WERI-Rb-1 (cell line): ENCODE results near the gene SLC13A3.

ENCODE experiments used
- DNase-seq: peaks from one replicate; pipeline ENCODE4 v3.0.0-alpha.2; 2020
- H3K27ac ChIP-seq: fragments of 250-450 bp; sonication (Bioruptor Pico); 2 replicates; pipeline ENCODE4 v1.5.1; 2020; ENCODE audit warnings: mild to moderate bottlenecking, moderate library complexity
- H3K27me3 ChIP-seq: fragments of 250-450 bp; sonication (Bioruptor Pico); 2 replicates; pipeline ENCODE4 v1.5.1; 2021; ENCODE audit warnings: mild to moderate bottlenecking, low read depth, moderate library complexity; ENCODE audit not compliant: insufficient read depth, severe bottlenecking
- H3K36me3 ChIP-seq: fragments of 250-450 bp; sonication (Bioruptor Pico); 2 replicates; pipeline ENCODE4 v1.5.1; 2020; ENCODE audit warnings: mild to moderate bottlenecking, moderate library complexity
- H3K4me3 ChIP-seq: 2 replicates; pipeline ENCODE4 v1.5.1; 2011; ENCODE audit warnings: low read depth, mild to moderate bottlenecking, control low read depth, low read length
- H3K9me3 ChIP-seq: fragments of 250-450 bp; sonication (Bioruptor Pico); 2 replicates; pipeline ENCODE4 v1.5.1; 2021; ENCODE audit warnings: mild to moderate bottlenecking, moderate library complexity; ENCODE audit not compliant: severe bottlenecking
- CTCF ChIP-seq: IDR thresholded peaks from 2 replicates; pipeline ENCODE4 v1.5.1; 2011; ENCODE audit warnings: low read depth, mild to moderate bottlenecking, control low read depth, inconsistent platforms, low read length

The SLC13A3 gene

GRCh38 chr20:46543959-46544358 is 107.3 kb downstream of the SLC13A3 start:
- TF ChIP-seq CTCF = no peak
- Histone ChIP-seq H3K9me3 (no peaks in the 10 kb centered on the region), H3K27me3 (no peaks in the 10 kb centered on the region), H3K27ac (no peak overlapping the region), H3K4me3 (no peak overlapping the region), H3K36me3 (no peaks in the 10 kb centered on the region)
- no peak for DNase-seq

GRCh38 chr20:46543033-46543432 is 108.2 kb downstream of the SLC13A3 start:
- no peak for DNase-seq
- TF ChIP-seq CTCF = no peak
- H3K36me3 ChIP-seq = no peaks in the 10 kb centered on the region
- no peak overlapping the region for H3K4me3 ChIP-seq
- no peaks in the 10 kb centered on the region for H3K9me3 ChIP-seq
- H3K27ac ChIP-seq = no peak overlapping the region
- no peaks in the 10 kb centered on the region for H3K27me3 ChIP-seq

DNA sequence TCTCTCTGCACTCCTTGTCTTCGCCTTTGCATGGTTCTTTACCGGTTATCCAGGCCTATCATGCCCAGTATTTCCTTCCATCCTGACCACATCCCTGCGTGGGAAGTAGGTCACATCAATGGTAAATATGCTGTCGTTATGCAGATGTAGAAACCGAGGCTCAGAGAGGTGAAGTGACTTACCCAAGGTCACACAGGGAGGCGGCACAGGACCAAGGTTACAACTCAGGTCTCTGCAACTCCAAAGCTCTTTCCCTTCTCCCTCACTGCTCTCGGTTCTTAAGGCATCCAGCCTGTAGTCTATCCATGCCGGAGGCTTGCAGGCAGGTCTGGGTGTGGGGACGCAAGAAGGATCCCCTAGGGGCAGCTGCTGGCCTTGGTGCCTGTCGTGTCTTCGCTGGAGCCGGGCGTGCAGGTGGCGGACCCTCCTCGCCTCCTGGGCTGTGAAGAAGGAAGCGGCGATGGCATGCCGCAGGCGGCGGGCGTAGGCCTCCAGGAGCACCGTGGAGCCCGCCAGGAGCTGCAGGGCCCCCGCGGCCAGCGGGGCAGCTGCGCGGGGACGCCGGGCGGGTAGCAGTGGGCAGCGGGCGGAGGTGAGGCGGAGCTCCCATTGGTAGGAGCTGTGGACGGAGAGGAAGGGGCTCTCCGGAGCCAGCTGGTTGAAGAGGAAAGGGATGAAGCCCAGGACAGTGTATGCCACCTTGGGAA is 109.9 kb downstream of the SLC13A3 start:
- Histone ChIP-seq H3K4me3 (no peak overlapping the region), H3K27ac (no peak overlapping the region), H3K36me3 (no peaks in the 10 kb centered on the region), H3K27me3 (no peaks in the 10 kb centered on the region), H3K9me3 (no peaks in the 10 kb centered on the region)
- no peak for TF ChIP-seq CTCF
- no peak for DNase-seq

- Histone ChIP-seq H3K27ac (no peak overlapping the region), H3K4me3 (no peak overlapping the region), H3K36me3 (no peaks in the 10 kb centered on the region), H3K9me3 (no peaks in the 10 kb centered on the region), H3K27me3 (no peaks in the 10 kb centered on the region)
- DNase-seq = no peak
- peak; percentile 27 for TF ChIP-seq CTCF
Observed at GRCh38 chr20:46539113-46539512, 112.1 kb downstream of the SLC13A3 start.

GRCh38 chr20:46530640-46531039 is 120.6 kb downstream of the SLC13A3 start:
- Histone ChIP-seq H3K9me3 (no peaks in the 10 kb centered on the region), H3K27ac (no peak overlapping the region), H3K27me3 (no peaks in the 10 kb centered on the region), H3K36me3 (no peaks in the 10 kb centered on the region), H3K4me3 (no peak overlapping the region)
- TF ChIP-seq CTCF = no peak
- DNase-seq = no peak
